ENCODE data around the gene RTTN.
"Not testable (repeated sequence)": the region's sequence is repeated elsewhere in the genome, so short reads cannot be mapped to it uniquely, and the experiment has no call there.

Gene RTTN

GRCh38 chr18:70149616-70150301 lies 55.7 kb downstream of the RTTN start:
- DNase-seq (ENCODE audit: low read depth): no peak

GRCh38 chr18:70149156-70149555 lies 56.3 kb downstream of the RTTN start:
- no peak for DNase-seq (ENCODE audit: low read depth)

GRCh38 chr18:70148039-70148938 lies 57.2 kb downstream of the RTTN start:
- DNase-seq (ENCODE audit: low read depth): no peak

- no peak for DNase-seq (ENCODE audit: low read depth)
Observed at GRCh38 chr18:70146174-70146573, 59.3 kb downstream of the RTTN start.

GRCh38 chr18:70142001-70142400 lies 63.5 kb downstream of the RTTN start:
- DNase-seq (ENCODE audit: low read depth): no peak

GRCh38 chr18:70139138-70139537 lies 66.3 kb downstream of the RTTN start:
- DNase-seq (ENCODE audit: low read depth): no peak

GRCh38 chr18:70135604-70136003 lies 69.9 kb downstream of the RTTN start:
- no peak for DNase-seq (ENCODE audit: low read depth)

- no peak for DNase-seq (ENCODE audit: low read depth)
Observed at GRCh38 chr18:70132999-70133398, 72.5 kb downstream of the RTTN start.

GRCh38 chr18:70128271-70128670 lies 77.2 kb downstream of the RTTN start:
- no peak for DNase-seq (ENCODE audit: low read depth)

- DNase-seq (ENCODE audit: low read depth): no peak
Observed at GRCh38 chr18:70127359-70127758, 78.1 kb downstream of the RTTN start.

GRCh38 chr18:70126832-70127231 lies 78.7 kb downstream of the RTTN start:
- DNase-seq (ENCODE audit: low read depth): no peak

- DNase-seq (ENCODE audit: low read depth): no peak
Observed at GRCh38 chr18:70124139-70124538, 81.3 kb downstream of the RTTN start.

GRCh38 chr18:70121842-70122241 lies 83.6 kb downstream of the RTTN start:
- DNase-seq (ENCODE audit: low read depth): no peak

GRCh38 chr18:70116949-70117348 lies 88.5 kb downstream of the RTTN start:
- DNase-seq (ENCODE audit: low read depth): no peak

- DNase-seq (ENCODE audit: low read depth): no peak
Observed at GRCh38 chr18:70113511-70113910, 92.0 kb downstream of the RTTN start.

GRCh38 chr18:70110678-70111077 lies 94.8 kb downstream of the RTTN start:
- no peak for DNase-seq (ENCODE audit: low read depth)

GRCh38 chr18:70107091-70107490 lies 98.4 kb downstream of the RTTN start:
- DNase-seq (ENCODE audit: low read depth): no peak

GRCh38 chr18:70102854-70103253 lies 102.6 kb downstream of the RTTN start:
- DNase-seq (ENCODE audit: low read depth): not testable (repeated sequence)

- DNase-seq (ENCODE audit: low read depth): no peak
Observed at GRCh38 chr18:70089858-70090257, 115.6 kb downstream of the RTTN start.

GRCh38 chr18:70086085-70086484 lies 119.4 kb downstream of the RTTN start:
- no peak for DNase-seq (ENCODE audit: low read depth)

GRCh38 chr18:70085641-70086040 lies 119.8 kb downstream of the RTTN start:
- no peak for DNase-seq (ENCODE audit: low read depth)

- DNase-seq (ENCODE audit: low read depth): no peak
Observed at GRCh38 chr18:70082430-70082829, 123.1 kb downstream of the RTTN start.

GRCh38 chr18:70078106-70078505 lies 127.4 kb downstream of the RTTN start:
- no peak for DNase-seq (ENCODE audit: low read depth)

Measured in CMK (cell line).